A673 (cell line): ENCODE results near the gene IRX3.

Experiments used
- EZH2 ChIP-seq: fragments of 200-600 bp; sonication (generic); IDR thresholded peaks from 2 replicates; pipeline ENCODE4 v1.6.1; 2017; ENCODE audit warnings: borderline replicate concordance, low read depth, mild to moderate bottlenecking, mixed read lengths, antibody characterized with exemption, low read length; ENCODE audit not compliant: poor library complexity, severe bottlenecking
- TF ChIP-seq, protein P1 (sequence below): fragments of 300-800, 200-600 bp; sonication (generic); conservative IDR thresholded peaks from 2 replicates; pipeline ENCODE4 v1.5.1; 2017; ENCODE audit warnings: low read depth, mild to moderate bottlenecking, antibody characterized with exemption, low read length, moderate library complexity, mixed read lengths

DNA sequence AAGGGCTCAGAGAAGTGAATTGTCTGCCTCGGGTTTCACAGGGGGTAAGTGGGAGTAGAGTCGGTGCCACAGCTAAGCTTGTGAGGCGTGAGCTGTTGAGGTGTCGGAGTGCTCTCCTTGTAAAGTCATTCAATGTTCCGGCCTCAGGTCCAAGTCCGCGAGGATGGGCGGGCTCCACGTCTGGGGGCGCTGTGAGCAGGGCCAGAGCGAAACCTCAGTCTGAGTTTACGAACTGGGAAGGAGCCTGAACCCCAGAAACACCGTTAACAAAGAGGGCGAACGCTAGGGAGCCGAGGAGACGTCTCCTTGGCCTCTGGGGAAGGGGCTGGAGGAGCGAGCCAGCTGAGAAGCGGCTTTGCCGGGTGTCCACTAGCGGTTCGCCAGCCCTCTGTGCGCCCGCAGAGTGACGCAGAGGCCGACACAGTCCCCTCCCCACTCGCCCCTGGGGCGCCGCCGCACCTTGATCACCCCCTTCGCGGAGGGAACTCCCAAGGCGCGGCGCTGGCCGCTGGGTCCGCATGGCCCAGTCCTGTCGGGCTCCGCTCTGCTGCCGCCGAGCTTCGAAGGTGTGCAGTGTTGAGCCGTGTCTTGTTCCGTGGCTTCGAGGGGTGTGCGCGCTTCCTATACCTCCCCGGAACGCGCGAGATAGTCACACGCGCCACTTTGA lies 4.9 kb downstream of the IRX3 start:
- TF ChIP-seq, protein P1, sequence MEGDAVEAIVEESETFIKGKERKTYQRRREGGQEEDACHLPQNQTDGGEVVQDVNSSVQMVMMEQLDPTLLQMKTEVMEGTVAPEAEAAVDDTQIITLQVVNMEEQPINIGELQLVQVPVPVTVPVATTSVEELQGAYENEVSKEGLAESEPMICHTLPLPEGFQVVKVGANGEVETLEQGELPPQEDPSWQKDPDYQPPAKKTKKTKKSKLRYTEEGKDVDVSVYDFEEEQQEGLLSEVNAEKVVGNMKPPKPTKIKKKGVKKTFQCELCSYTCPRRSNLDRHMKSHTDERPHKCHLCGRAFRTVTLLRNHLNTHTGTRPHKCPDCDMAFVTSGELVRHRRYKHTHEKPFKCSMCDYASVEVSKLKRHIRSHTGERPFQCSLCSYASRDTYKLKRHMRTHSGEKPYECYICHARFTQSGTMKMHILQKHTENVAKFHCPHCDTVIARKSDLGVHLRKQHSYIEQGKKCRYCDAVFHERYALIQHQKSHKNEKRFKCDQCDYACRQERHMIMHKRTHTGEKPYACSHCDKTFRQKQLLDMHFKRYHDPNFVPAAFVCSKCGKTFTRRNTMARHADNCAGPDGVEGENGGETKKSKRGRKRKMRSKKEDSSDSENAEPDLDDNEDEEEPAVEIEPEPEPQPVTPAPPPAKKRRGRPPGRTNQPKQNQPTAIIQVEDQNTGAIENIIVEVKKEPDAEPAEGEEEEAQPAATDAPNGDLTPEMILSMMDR: no peak
- no peak for TF ChIP-seq EZH2
